ENCODE results near the gene SHROOM2. TPM values are rescaled to one million over a fixed set of nuclear protein-coding genes. Genes with fewer than 3 reads are reported as not detected.

The SHROOM2 gene
- total and polyA plus RNA-seq, 9 of the 15 experiments (the other 6 are each of a cell fraction or from before 2014, with no cell fraction given), result not detected

GRCh38 chrX:9983846-9984245 is 197.6 kb downstream of the SHROOM2 start (continued):
- TF ChIP-seq L3MBTL2 (IDR thresholded peaks at IDR 0.05) (no peak), CHD1 (IDR thresholded peaks at IDR 0.05; ENCODE audit: low read length) (no peak), TCFL5 (CRISPR knock-in tag; conservative IDR thresholded peaks at IDR 0.05) (no peak), GATAD2B (IDR thresholded peaks at IDR 0.05; ENCODE audit: borderline replicate concordance) (no peak), SRSF1 (IDR thresholded peaks at IDR 0.05; ENCODE audit: low read depth, low read length) (no peak), ZSCAN32 (CRISPR knock-in tag; IDR thresholded peaks at IDR 0.05) (no peak), ZBTB9 (CRISPR knock-in tag; IDR thresholded peaks at IDR 0.05) (no peak)

GRCh38 chrX:9988762-9989161 is 202.5 kb downstream of the SHROOM2 start:
- H3K27ac ChIP-seq (ENCODE audit: extremely low read depth, low read depth, low read length), result no peak overlapping the region
- no peaks in the 10 kb centered on the region for H4K20me1 ChIP-seq (replicated peaks; ENCODE audit: control insufficient read depth, insufficient read depth, low read length)
- intact Hi-C loops (cut with micrococcal nuclease), result loop anchor here (1.0 kb wide), 1 partner anchor 131 kb away; no protein-coding TSS in a partner anchor
- in situ Hi-C loops (cut with MboI), result no loop called here
- no peak overlapping the region for H2AFZ ChIP-seq (ENCODE audit: low read depth, low read length)
- 0% methylated on average over 1 of the region's 1 CpG for WGBS (ENCODE audit: insufficient coverage, low coverage, missing lambda C conversion rate)
- no peaks in the 10 kb centered on the region for H3K79me2 ChIP-seq (ENCODE audit: control insufficient read depth, insufficient read depth, low read length)
- ATAC-seq (no peak), DNase-seq (ENCODE audit: extremely low read depth in 1 of 4, low spot score in 3 of 4) (peak in 1 of 4 experiments; percentile 1), FAIRE-seq (no peak)
- H3K4me1 ChIP-seq (replicated peaks in 1 of 2; ENCODE audit: control insufficient read depth in 2 of 2, insufficient read depth in 2 of 2, low read length in 2 of 2), result no peaks in the 10 kb centered on the region
- ChIA-PET CTCF (ENCODE audit: low intra/inter-chr PET ratio) (interaction anchor here (0.7 to 15.9 kb wide), 3 partner anchors 9 to 134 kb away, joined by 3 to 400 read pairs (median 6); no protein-coding TSS in a partner anchor), POLR2A (no interaction called here)
- no TSS peak for BruUV-seq (replicated peaks)
- peaks cover 0 to 23% of the 10 kb centered on the region in 2 experiments; a peak in 2 of 5 replicates for H3K27me3 ChIP-seq (ENCODE audit: control insufficient read depth in 2 of 2, insufficient read depth in 2 of 2, low read length in 2 of 2)
- no peaks in the 10 kb centered on the region for H3K36me3 ChIP-seq (ENCODE audit: control insufficient read depth, insufficient read depth, low read length)
- no peak overlapping the region for H3K4me3 ChIP-seq
- H3K9me3 ChIP-seq (replicated peaks; ENCODE audit: control insufficient read depth, insufficient read depth, low read depth, low read length), result no peaks in the 10 kb centered on the region
- H3K9me1 ChIP-seq (ENCODE audit: control insufficient read depth, insufficient read depth, low read length), result no peaks in the 10 kb centered on the region
- H3K9ac ChIP-seq (ENCODE audit: insufficient read depth in 1 of 2, low read depth in 2 of 2, low read length in 2 of 2), result no peak overlapping the region
- no peak overlapping the region for H3K4me2 ChIP-seq (ENCODE audit: insufficient read depth, low read length)
- no peak for TF ChIP-seq ZNF512 (tag; IDR thresholded peaks at IDR 0.05)
- TF ChIP-seq STAG1 (CRISPR knock-in tag; IDR thresholded peaks at IDR 0.05; ENCODE audit: borderline replicate concordance), result no peak
- no peak for TF ChIP-seq MAFF (IDR thresholded peaks at IDR 0.05; ENCODE audit: low read length)
- no peak for TF ChIP-seq WHSC1 (IDR thresholded peaks at IDR 0.05; ENCODE audit: low read length)
- TF ChIP-seq ZNF436 (CRISPR knock-in tag; IDR thresholded peaks at IDR 0.05), result no peak
- TF ChIP-seq CC2D1A (IDR thresholded peaks at IDR 0.05), result no peak
- no peak for TF ChIP-seq SAP30 (IDR thresholded peaks at IDR 0.05; ENCODE audit: borderline replicate concordance, insufficient read depth, low read depth, low read length, poor library complexity, severe bottlenecking)
- no peak for TF ChIP-seq DDX20 (tag; IDR thresholded peaks at IDR 0.05; ENCODE audit: low read depth)
- no peak for TF ChIP-seq GTF2F1 (IDR thresholded peaks at IDR 0.05; ENCODE audit: low read depth, low read length)
- no peak for TF ChIP-seq MAFG (tag; conservative IDR thresholded peaks at IDR 0.05)
- no peak for TF ChIP-seq RCOR1 (IDR thresholded peaks at IDR 0.05; ENCODE audit: borderline replicate concordance in 1 of 2, low read depth in 2 of 2, low read length in 2 of 2)
- no peak for TF ChIP-seq ZNF785 (CRISPR knock-in tag; IDR thresholded peaks at IDR 0.05)
- TF ChIP-seq ETS1 (conservative IDR thresholded peaks at IDR 0.05; ENCODE audit: control insufficient read depth, low read depth, low read length), result no peak
